ENCODE results near the gene MED13L.

DNA sequence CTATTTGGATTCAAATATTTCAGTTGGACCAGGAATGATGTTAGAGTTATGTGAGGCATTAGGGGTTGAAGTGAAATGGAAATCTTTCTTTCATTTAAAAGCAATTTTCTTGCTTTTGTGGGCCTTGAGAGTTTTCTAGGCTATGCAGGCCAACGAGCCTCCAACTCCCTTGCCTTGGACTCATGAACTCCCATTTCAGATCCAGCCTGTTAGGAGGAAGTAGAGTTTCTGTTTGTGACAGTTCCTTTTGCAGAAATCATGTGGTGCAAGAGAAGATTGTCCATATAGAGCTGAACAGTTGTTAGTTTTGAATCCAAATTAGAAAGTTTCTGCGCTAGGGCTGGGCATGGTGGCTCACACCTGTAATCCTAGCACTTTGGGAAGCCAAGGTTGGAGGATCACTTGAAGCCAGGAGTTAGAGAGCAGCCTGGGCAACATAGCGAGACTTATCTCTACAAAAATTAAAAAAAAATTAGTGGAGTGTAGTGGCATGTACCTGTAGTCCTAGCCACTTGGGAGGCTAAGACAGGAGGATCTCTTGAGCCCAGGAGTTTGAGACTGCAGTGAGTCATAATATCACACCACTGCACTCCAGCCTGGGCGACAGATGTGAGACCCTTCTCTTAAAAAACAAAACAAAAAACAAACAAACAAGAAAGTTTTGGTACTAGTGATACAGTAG is 47.3 kb upstream of the MED13L start:
- TF ChIP-seq, protein P1, sequence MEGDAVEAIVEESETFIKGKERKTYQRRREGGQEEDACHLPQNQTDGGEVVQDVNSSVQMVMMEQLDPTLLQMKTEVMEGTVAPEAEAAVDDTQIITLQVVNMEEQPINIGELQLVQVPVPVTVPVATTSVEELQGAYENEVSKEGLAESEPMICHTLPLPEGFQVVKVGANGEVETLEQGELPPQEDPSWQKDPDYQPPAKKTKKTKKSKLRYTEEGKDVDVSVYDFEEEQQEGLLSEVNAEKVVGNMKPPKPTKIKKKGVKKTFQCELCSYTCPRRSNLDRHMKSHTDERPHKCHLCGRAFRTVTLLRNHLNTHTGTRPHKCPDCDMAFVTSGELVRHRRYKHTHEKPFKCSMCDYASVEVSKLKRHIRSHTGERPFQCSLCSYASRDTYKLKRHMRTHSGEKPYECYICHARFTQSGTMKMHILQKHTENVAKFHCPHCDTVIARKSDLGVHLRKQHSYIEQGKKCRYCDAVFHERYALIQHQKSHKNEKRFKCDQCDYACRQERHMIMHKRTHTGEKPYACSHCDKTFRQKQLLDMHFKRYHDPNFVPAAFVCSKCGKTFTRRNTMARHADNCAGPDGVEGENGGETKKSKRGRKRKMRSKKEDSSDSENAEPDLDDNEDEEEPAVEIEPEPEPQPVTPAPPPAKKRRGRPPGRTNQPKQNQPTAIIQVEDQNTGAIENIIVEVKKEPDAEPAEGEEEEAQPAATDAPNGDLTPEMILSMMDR (IDR thresholded peaks at IDR 0.05): no peak
- TF ChIP-seq POLR2A (IDR thresholded peaks at IDR 0.05): no peak
